HepG2 (cell line): Measurements from ENCODE around the gene MAP2K6. TPM values are rescaled to one million over a fixed set of nuclear protein-coding genes. Genes with fewer than 3 reads are reported as not detected.

Source experiments
- ATAC-seq: fragments of 200-7000 bp; cut with Tn5 transposase; 3 replicates; pipeline ENCODE4 v1.9.1; 2020; ENCODE audit warnings: mild to moderate bottlenecking, moderate library complexity
- BruUV-seq: library from RNA; stranded (reverse); fragments of 400-500 nt; replicated peaks from 2 replicates; lab custom pipeline; 2021; lab: Mats Ljungman, UMichigan
- CTCF ChIA-PET: fragments of 300-600 bp; formaldehyde crosslinking; extraction: SDS; loops from one replicate; lab custom pipeline; 2021; ENCODE audit warnings: low total read pairs, inconsistent platforms, low intra/inter-chr PET ratio; lab: Yijun Ruan, JAX
- POLR2A ChIA-PET: fragments of 350-600 bp; sonication (Branson Sonifier 250); formaldehyde crosslinking; loops from one replicate; lab custom pipeline; 2020; ENCODE audit warnings: antibody characterized with exemption, inconsistent platforms; lab: Yijun Ruan, JAX
- DNase-seq: peaks from one replicate; pipeline ENCODE4 v3.0.0-alpha.2; 2015; ENCODE audit warnings: low spot score
- FAIRE-seq: peaks from 3 replicates; lab custom pipeline; 2011; peaks lifted over from hg19 to GRCh38; lab: Jason Lieb, UNC
- H2AFZ ChIP-seq: one replicate; pipeline ENCODE4 v1.6.1; 2011; ENCODE audit warnings: low read length, inconsistent platforms
- H3K27ac ChIP-seq: fragments of 300-600 bp; 3 replicates; pipeline ENCODE4 v1.8.0; 2011; ENCODE audit warnings: mixed run types, mild to moderate bottlenecking, mixed read lengths, low read length, inconsistent platforms; ENCODE audit not compliant: insufficient read depth; ENCODE audit errors: extremely low read length
- H3K27me3 ChIP-seq, 2 experiments: fragments of 200-600 bp in 1 of 2; 2 replicates in 1 of 2; 3 replicates in 1 of 2; pipeline versions ENCODE4 v1.6.0 to v1.8.0; 2011; ENCODE audit warnings: low read length in 2 of 2, mild to moderate bottlenecking in 2 of 2, moderate library complexity in 2 of 2, inconsistent platforms in 1 of 2; ENCODE audit not compliant: insufficient read depth in 2 of 2, control insufficient read depth in 1 of 2
- H3K36me3 ChIP-seq, 2 experiments: fragments of 200-600 bp in 1 of 2; replicated peaks in 1 of 2; 2 replicates in 1 of 2; 3 replicates in 1 of 2; pipeline versions ENCODE4 v1.5.1 to v1.8.0; 2011; ENCODE audit warnings: low read length in 2 of 2, inconsistent platforms in 1 of 2; ENCODE audit not compliant: insufficient read depth in 2 of 2, control insufficient read depth in 1 of 2
- H3K4me1 ChIP-seq: 2 replicates; pipeline ENCODE4 v1.5.1; 2012; ENCODE audit warnings: low read length, inconsistent platforms; ENCODE audit not compliant: insufficient read depth
- H3K4me2 ChIP-seq: 2 replicates; pipeline ENCODE4 v1.6.0; 2011; ENCODE audit warnings: low read depth, low read length, inconsistent platforms
- H3K4me3 ChIP-seq, 3 experiments: fragments of 200-600 bp in 1 of 3; sonication (generic), shearing (Covaris generic) in 1 of 3; replicated peaks in 1 of 3; 2 replicates each; pipeline ENCODE4 v1.5.1; 2011 to 2016; ENCODE audit warnings: low read length in 3 of 3, inconsistent platforms in 2 of 3, low read depth in 2 of 3, mild to moderate bottlenecking in 2 of 3, control low read depth in 1 of 3, mixed read lengths in 1 of 3; ENCODE audit not compliant: insufficient read depth in 1 of 3
- H3K79me2 ChIP-seq: one replicate; pipeline ENCODE4 v1.6.1; 2011; ENCODE audit warnings: low read length, inconsistent platforms; ENCODE audit not compliant: insufficient read depth
- H3K9ac ChIP-seq: 2 replicates; pipeline ENCODE4 v1.6.0; 2011; ENCODE audit warnings: mild to moderate bottlenecking, low read depth, low read length, inconsistent platforms; ENCODE audit not compliant: insufficient read depth
- H3K9me3 ChIP-seq: 2 replicates; pipeline ENCODE4 v1.5.1; 2012; ENCODE audit warnings: mild to moderate bottlenecking, low read length
- H4K20me1 ChIP-seq: 2 replicates; pipeline ENCODE4 v1.6.0; 2011; ENCODE audit warnings: inconsistent platforms, mild to moderate bottlenecking, low read length, moderate library complexity; ENCODE audit not compliant: insufficient read depth
- HDAC1 ChIP-seq: sonication (generic); formaldehyde crosslinking; IDR thresholded peaks from 2 replicates; pipeline ENCODE4 v1.5.1; 2020; ENCODE audit warnings: mild to moderate bottlenecking, missing genetic modification reagents
- MED8 ChIP-seq: sonication (generic); formaldehyde crosslinking; IDR thresholded peaks from 2 replicates; pipeline ENCODE4 v1.8.1; 2023; ENCODE audit warnings: mild to moderate bottlenecking, missing genetic modification reagents; ENCODE audit not compliant: insufficient replicate concordance
- NFYC ChIP-seq: IDR thresholded peaks from 2 replicates; pipeline ENCODE4 v1.6.1; 2016; ENCODE audit warnings: missing genetic modification reagents, missing compliant biosample characterization
- NR2F1 ChIP-seq, 2 experiments: fragments of 450-650 bp in 1 of 2; formaldehyde crosslinking in 1 of 2; IDR thresholded peaks; 2 replicates each; pipeline versions ENCODE4 v1.5.0 to v1.6.1; 2016 to 2020; ENCODE audit warnings: mild to moderate bottlenecking in 1 of 2, missing compliant biosample characterization in 1 of 2, missing genetic modification reagents in 1 of 2, moderate library complexity in 1 of 2
- PCBP2 ChIP-seq: fragments of 200-400 bp; formaldehyde crosslinking; optimal IDR thresholded peaks from 2 replicates; pipeline ENCODE3; 2018; ENCODE audit warnings: low read length, low read depth; ENCODE audit not compliant: poor library complexity, severe bottlenecking
- RBM39 ChIP-seq: fragments of 200-400 bp; formaldehyde crosslinking; IDR thresholded peaks from one replicate; pipeline ENCODE4 v1.6.1; 2018; ENCODE audit warnings: antibody characterized with exemption, mild to moderate bottlenecking, low read depth, low read length; ENCODE audit not compliant: poor library complexity, severe bottlenecking
- SALL1 ChIP-seq: sonication (generic); formaldehyde crosslinking; IDR thresholded peaks from 2 replicates; pipeline ENCODE4 v1.8.0; 2022; ENCODE audit warnings: mild to moderate bottlenecking, missing genetic modification reagents
- U2AF1 ChIP-seq: fragments of 200-400 bp; formaldehyde crosslinking; optimal IDR thresholded peaks from 2 replicates; pipeline ENCODE3; 2017; ENCODE audit warnings: mild to moderate bottlenecking, low read depth, low read length
- ZFP91 ChIP-seq: sonication (generic); formaldehyde crosslinking; IDR thresholded peaks from 2 replicates; pipeline ENCODE4 v1.9.0; 2022; ENCODE audit warnings: missing genetic modification reagents, mild to moderate bottlenecking, borderline replicate concordance
- ZMYM2 ChIP-seq: sonication (generic); formaldehyde crosslinking; IDR thresholded peaks from 2 replicates; pipeline ENCODE4 v1.8.0; 2022; ENCODE audit warnings: mild to moderate bottlenecking, missing genetic modification reagents
- ZNF317 ChIP-seq: sonication (generic); formaldehyde crosslinking; IDR thresholded peaks from 2 replicates; pipeline ENCODE4 v1.5.0; 2020; ENCODE audit warnings: mild to moderate bottlenecking, missing genetic modification reagents
- ZNF550 ChIP-seq: sonication (generic); formaldehyde crosslinking; IDR thresholded peaks from 2 replicates; pipeline ENCODE4 v1.4.0; 2020; ENCODE audit warnings: mild to moderate bottlenecking, missing genetic modification reagents, borderline replicate concordance
- ZNF776 ChIP-seq: sonication (generic); formaldehyde crosslinking; IDR thresholded peaks from 2 replicates; pipeline ENCODE4 v1.4.0; 2020; ENCODE audit warnings: mild to moderate bottlenecking, missing genetic modification reagents
- WGBS: methylation state at CpG from one replicate; pipeline ENCODE4 v1.1.6; 2017; ENCODE audit warnings: low lambda C conversion rate; 5-methylcytosine and 5-hydroxymethylcytosine counted together
- in situ Hi-C: cut with HindIII; loops from 2 replicates; pipeline ENCODE4 v1.10.0; 2017; ENCODE audit warnings: low pct_unique_long_range_greater_than_20kb; ENCODE audit not compliant: extremely low pct_ligation_motif_present
- intact Hi-C: fragments of 100-400 bp; cut with micrococcal nuclease; formaldehyde crosslinking; loops from one replicate; pipeline ENCODE4 v1.10.0; 2022; ENCODE audit not compliant: unreplicated experiment
- polyA plus RNA-seq, 8 experiments: library from polyadenylated mRNA; depleted of rRNA in 3 of 8; stranded (reverse) in 7 of 8; unstranded in 1 of 8; fragments of >200 nt; fragmentation: Illumina TruSeq in 4 of 8; extraction: Trizol in 4 of 8; gene quantifications; 2 replicates each; pipeline versions ENCODE4 v1.2.1 to v1.2.3, GENCODE V29; 2011 to 2016; ENCODE audit warnings: low read depth in 4 of 8, missing spikeins in 1 of 8, mixed read lengths in 1 of 8; ENCODE audit not compliant: insufficient read depth in 1 of 8
- total RNA-seq, 5 experiments: library from RNA; depleted of rRNA; stranded (reverse); fragments of >200 nt; fragmentation: Illumina TruSeq; extraction: Trizol; gene quantifications; 2 replicates each; pipeline ENCODE4 v1.2.3, GENCODE V29; 2016; ENCODE audit warnings: low read depth in 1 of 5
- TF ChIP-seq, protein P1 (sequence below): IDR thresholded peaks from 2 replicates; pipeline ENCODE4 v1.6.1; 2012; ENCODE audit warnings: inconsistent platforms

The MAP2K6 gene
- total and polyA plus RNA-seq, 2 of the 13 experiments (the other 11 are each of a cell fraction or from before 2014, with no cell fraction given), result 5.1 to 33.6 TPM

DNA sequence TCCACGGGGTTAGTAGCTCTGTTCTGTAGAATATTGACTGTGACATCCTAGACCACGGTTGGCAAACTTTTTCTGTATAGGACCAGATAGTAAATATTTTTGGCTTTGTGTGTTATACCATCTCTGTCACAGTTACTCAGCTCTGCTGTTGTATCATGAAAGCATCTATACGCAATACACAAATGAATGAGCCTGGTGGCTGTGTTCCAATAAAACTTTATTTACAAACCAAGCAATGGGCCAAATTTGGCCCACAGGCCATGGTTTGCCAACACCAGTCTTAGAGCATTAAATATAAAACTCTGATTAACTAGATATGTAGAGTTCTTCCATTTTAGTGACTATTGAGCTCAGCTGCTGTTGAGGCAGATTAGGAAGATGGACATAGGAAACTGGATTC is 132.7 kb downstream of the MAP2K6 start:
- 97% methylated on average over 3 of the region's 3 CpGs for WGBS
- BruUV-seq, result no TSS peak
- CTCF ChIA-PET, result no interaction called here

More for the DNA sequence above, 132.7 kb downstream of the MAP2K6 start:
- Histone ChIP-seq H3K27me3 (no peaks in the 10 kb centered on the region), H3K4me2 (no peak overlapping the region), H4K20me1 (no peaks in the 10 kb centered on the region), H3K4me1 (peaks cover 7% of the 10 kb centered on the region; the same call in 1 of the 2 replicates), H3K9ac (no peak overlapping the region), H3K27ac (no peak overlapping the region), H3K36me3 (no peaks in the 10 kb centered on the region), H2AFZ (no peak overlapping the region), H3K79me2 (no peaks in the 10 kb centered on the region), H3K4me3 (no peak overlapping the region), H3K9me3 (no peaks in the 10 kb centered on the region)
- DNase-seq (no peak), ATAC-seq (no peak), FAIRE-seq (no peak)
- in situ Hi-C loops (no loop called here), intact Hi-C loops (no loop called here)
- POLR2A ChIA-PET, result no interaction called here
- TF ChIP-seq ZNF776 (CRISPR knock-in tag), result no peak
- TF ChIP-seq ZNF317 (CRISPR knock-in tag), result no peak
- TF ChIP-seq HDAC1, result no peak
- TF ChIP-seq ZNF550 (CRISPR knock-in tag), result no peak
- TF ChIP-seq U2AF1, result no peak
- no peak for TF ChIP-seq MED8
- TF ChIP-seq SALL1, result no peak
- no peak for TF ChIP-seq NFYC
- no peak for TF ChIP-seq ZFP91
- TF ChIP-seq RBM39, result no peak
- no peak for TF ChIP-seq NR2F1 (CRISPR knock-in tag; IDR thresholded peaks at IDR 0.05)
- TF ChIP-seq ZMYM2 (CRISPR knock-in tag), result no peak
- TF ChIP-seq, protein P1, sequence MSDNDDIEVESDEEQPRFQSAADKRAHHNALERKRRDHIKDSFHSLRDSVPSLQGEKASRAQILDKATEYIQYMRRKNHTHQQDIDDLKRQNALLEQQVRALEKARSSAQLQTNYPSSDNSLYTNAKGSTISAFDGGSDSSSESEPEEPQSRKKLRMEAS, result no peak
- no peak for TF ChIP-seq PCBP2
